Liver (tissue), 9 donors: ENCODE results near the gene RPP25L. TPM values are rescaled to one million over a fixed set of nuclear protein-coding genes. Genes with fewer than 3 reads are reported as not detected.

Source experiments
- DNase-seq: peaks from one replicate; pipeline ENCODE4 v3.0.0-alpha.2; 2017; ENCODE audit warnings: low spot score
- H3K27ac ChIP-seq, 2 donors: one replicate each; pipeline ENCODE4 v1.7.0; 2013; ENCODE audit warnings: inconsistent platforms in 2 of 2, low read length in 2 of 2, control low read depth in 1 of 2, low read depth in 1 of 2, mild to moderate bottlenecking in 1 of 2
- H3K27me3 ChIP-seq, 4 donors: one replicate each; pipeline versions ENCODE4 v1.6.1 to v1.7.0; 2013; ENCODE audit warnings: low read length in 3 of 4, inconsistent platforms in 1 of 4, mild to moderate bottlenecking in 1 of 4, moderate library complexity in 1 of 4; ENCODE audit not compliant: control insufficient read depth in 4 of 4, insufficient read depth in 4 of 4
- H3K36me3 ChIP-seq, 4 donors: one replicate each; pipeline versions ENCODE4 v1.6.1 to v1.7.0; 2013; ENCODE audit warnings: low read length in 3 of 4, mild to moderate bottlenecking in 3 of 4, low read depth in 1 of 4, moderate library complexity in 1 of 4; ENCODE audit not compliant: control insufficient read depth in 4 of 4, insufficient read depth in 3 of 4
- H3K4me1 ChIP-seq, 4 donors: one replicate each; pipeline versions ENCODE4 v1.6.1 to v1.7.0; 2013; ENCODE audit warnings: low read length in 3 of 4, mild to moderate bottlenecking in 3 of 4, moderate library complexity in 1 of 4; ENCODE audit not compliant: control insufficient read depth in 4 of 4, insufficient read depth in 4 of 4
- H3K4me3 ChIP-seq, 3 donors: one replicate each; pipeline versions ENCODE4 v1.6.1 to v1.7.0; 2013; ENCODE audit warnings: low read length in 3 of 3, control low read depth in 1 of 3, low read depth in 1 of 3, mild to moderate bottlenecking in 1 of 3
- H3K9ac ChIP-seq, 2 donors: one replicate each; pipeline ENCODE4 v1.7.0; 2013; ENCODE audit warnings: low read length in 2 of 2, mild to moderate bottlenecking in 2 of 2, moderate library complexity in 2 of 2, control low read depth in 1 of 2, low read depth in 1 of 2
- H3K9me3 ChIP-seq, 4 donors: one replicate each; pipeline versions ENCODE4 v1.6.1 to v1.7.0; 2013; ENCODE audit warnings: low read length in 3 of 4; ENCODE audit not compliant: control insufficient read depth in 4 of 4
- EGR1 ChIP-seq, 2 donors: IDR thresholded peaks; 2 replicates each; pipeline ENCODE4 v1.6.1; 2016 to 2018; ENCODE audit warnings: antibody characterized with exemption in 2 of 2, low read depth in 2 of 2
- FOXA1 ChIP-seq: IDR thresholded peaks from 2 replicates; pipeline ENCODE4 v1.6.1; 2016; ENCODE audit warnings: antibody characterized with exemption
- FOXA2 ChIP-seq: IDR thresholded peaks from 2 replicates; pipeline ENCODE4 v1.6.1; 2016; ENCODE audit warnings: antibody characterized with exemption
- GABPA ChIP-seq, 2 donors: IDR thresholded peaks in 1 of 2; conservative IDR thresholded peaks in 1 of 2; 2 replicates each; pipeline ENCODE4 v1.6.1; 2016; ENCODE audit warnings: antibody characterized with exemption in 2 of 2, mild to moderate bottlenecking in 1 of 2, moderate library complexity in 1 of 2
- HNF4A ChIP-seq, 2 donors: conservative IDR thresholded peaks; 2 replicates each; pipeline ENCODE4 v1.6.1; 2016; ENCODE audit warnings: antibody characterized with exemption in 2 of 2, mild to moderate bottlenecking in 2 of 2
- HNF4G ChIP-seq: IDR thresholded peaks from 2 replicates; pipeline ENCODE4 v1.6.1; 2016; ENCODE audit warnings: antibody characterized with exemption
- JUND ChIP-seq, 2 donors: IDR thresholded peaks; 2 replicates each; pipeline ENCODE4 v1.6.1; 2016; ENCODE audit warnings: antibody characterized with exemption in 2 of 2
- NR2F2 ChIP-seq: IDR thresholded peaks from 2 replicates; pipeline ENCODE4 v1.6.1; 2016; ENCODE audit warnings: antibody characterized with exemption
- RAD21 ChIP-seq, 2 donors: IDR thresholded peaks; 2 replicates each; pipeline ENCODE4 v1.6.1; 2016; ENCODE audit warnings: antibody characterized with exemption in 2 of 2, mild to moderate bottlenecking in 2 of 2
- RXRA ChIP-seq, 2 donors: IDR thresholded peaks; 2 replicates each; pipeline ENCODE4 v1.6.1; 2017 to 2018; ENCODE audit warnings: antibody characterized with exemption in 2 of 2, mild to moderate bottlenecking in 1 of 2
- SP1 ChIP-seq: IDR thresholded peaks from 2 replicates; pipeline ENCODE4 v1.6.1; 2018; ENCODE audit warnings: antibody characterized with exemption, mild to moderate bottlenecking
- TAF1 ChIP-seq: conservative IDR thresholded peaks from 2 replicates; pipeline ENCODE4 v1.6.1; 2016; ENCODE audit warnings: antibody characterized with exemption, mild to moderate bottlenecking
- YY1 ChIP-seq: IDR thresholded peaks from 2 replicates; pipeline ENCODE4 v1.6.1; 2016; ENCODE audit warnings: antibody characterized with exemption, mild to moderate bottlenecking
- WGBS: extraction: QIAGEN DNeasy Blood & Tissue Kit; methylation state at CpG from one replicate; pipeline ENCODE4 v1.1.7; 2013; 5-methylcytosine and 5-hydroxymethylcytosine counted together
- polyA plus RNA-seq, 2 donors: library from polyadenylated mRNA; stranded (reverse) in 1 of 2; unstranded in 1 of 2; fragments of 200-250 nt in 1 of 2; fragments of >200 nt in 1 of 2; fragmentation: Nextera tagmentation in 1 of 2; extraction: Ambion mirVana in 1 of 2; gene quantifications; one replicate each; pipeline versions ENCODE4 v1.2.1 to v1.2.3, GENCODE V29; 2013 to 2015
- total RNA-seq, 2 donors: library from RNA; depleted of rRNA; stranded (reverse); fragments of >200 nt; gene quantifications; one replicate each; pipeline ENCODE4 v1.2.3, GENCODE V29; 2014
- TF ChIP-seq, protein P1 (sequence below): IDR thresholded peaks from 2 replicates; pipeline ENCODE4 v1.6.1; 2016; ENCODE audit warnings: antibody characterized with exemption
- TF ChIP-seq, protein P2 (sequence below): IDR thresholded peaks from 2 replicates; pipeline ENCODE4 v1.6.1; 2016; ENCODE audit warnings: antibody characterized with exemption
- TF ChIP-seq, protein P3 (sequence below): fragments of 150-350 bp; IDR thresholded peaks from 2 replicates; pipeline ENCODE4 v1.5.1; 2017; ENCODE audit warnings: improper control_type of control experiment, low read depth, low read length; ENCODE audit not compliant: missing input control
- TF ChIP-seq, protein P4 (sequence below): IDR thresholded peaks from 2 replicates; pipeline ENCODE4 v1.6.1; 2016; ENCODE audit warnings: antibody characterized with exemption
- TF ChIP-seq, protein P5 (sequence below): IDR thresholded peaks from 2 replicates; pipeline ENCODE4 v1.6.1; 2016; ENCODE audit warnings: antibody characterized with exemption, mild to moderate bottlenecking
- donor health status: healthy.
- donor health status: healthy.
- donor health status: healthy.
- donor health status: healthy.
- donor health status: healthy.

RPP25L gene
- total and polyA plus RNA-seq, 4 donors: 18.6 to 33.4 (median 24.2) TPM

DNA sequence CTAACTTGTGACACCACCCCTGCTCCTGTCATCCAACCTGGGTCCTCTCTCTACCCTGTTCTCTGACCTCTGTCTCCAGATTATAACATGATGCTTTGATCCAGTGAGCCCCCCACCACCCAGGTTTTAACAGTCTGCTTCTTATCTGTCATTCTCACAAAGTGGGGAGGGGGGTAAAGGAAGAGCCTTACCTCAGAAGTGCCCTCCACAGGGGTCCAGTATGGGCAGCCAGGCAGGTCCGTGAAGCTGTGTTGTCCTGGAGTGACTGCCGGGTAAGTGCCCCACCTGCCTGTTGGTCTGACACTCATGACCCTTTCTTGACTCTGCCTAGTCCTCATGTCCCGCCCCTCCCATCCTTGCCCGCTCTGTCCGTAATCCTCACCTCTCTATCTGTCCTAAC, 43.5 kb upstream of the RPP25L start:
- H3K4me1 ChIP-seq: peaks cover 8 to 37% (median 31%) of the 10 kb centered on the region in 4 donors
- no peak overlapping the region for H3K9ac ChIP-seq
- TF ChIP-seq YY1 (no peak), RXRA (IDR thresholded peaks at IDR 0.05) (no peak), NR2F2 (no peak), FOXA1 (no peak), HNF4A (conservative IDR thresholded peaks at IDR 0.05) (no peak), EGR1 (IDR thresholded peaks at IDR 0.05; ENCODE audit: low read depth in 2 of 2) (no peak), GABPA (IDR thresholded peaks at IDR 0.05 in 1 of 2, conservative IDR thresholded peaks at IDR 0.05 in 1 of 2) (no peak), HNF4G (no peak), RAD21 (IDR thresholded peaks at IDR 0.05) (no peak), JUND (IDR thresholded peaks at IDR 0.05) (no peak), SP1 (no peak), TAF1 (no peak), FOXA2 (no peak)
- TF ChIP-seq, protein P1, sequence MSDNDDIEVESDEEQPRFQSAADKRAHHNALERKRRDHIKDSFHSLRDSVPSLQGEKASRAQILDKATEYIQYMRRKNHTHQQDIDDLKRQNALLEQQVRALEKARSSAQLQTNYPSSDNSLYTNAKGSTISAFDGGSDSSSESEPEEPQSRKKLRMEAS: no peak
- TF ChIP-seq, protein P2, sequence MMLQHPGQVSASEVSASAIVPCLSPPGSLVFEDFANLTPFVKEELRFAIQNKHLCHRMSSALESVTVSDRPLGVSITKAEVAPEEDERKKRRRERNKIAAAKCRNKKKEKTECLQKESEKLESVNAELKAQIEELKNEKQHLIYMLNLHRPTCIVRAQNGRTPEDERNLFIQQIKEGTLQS: no peak
- TF ChIP-seq, protein P3, sequence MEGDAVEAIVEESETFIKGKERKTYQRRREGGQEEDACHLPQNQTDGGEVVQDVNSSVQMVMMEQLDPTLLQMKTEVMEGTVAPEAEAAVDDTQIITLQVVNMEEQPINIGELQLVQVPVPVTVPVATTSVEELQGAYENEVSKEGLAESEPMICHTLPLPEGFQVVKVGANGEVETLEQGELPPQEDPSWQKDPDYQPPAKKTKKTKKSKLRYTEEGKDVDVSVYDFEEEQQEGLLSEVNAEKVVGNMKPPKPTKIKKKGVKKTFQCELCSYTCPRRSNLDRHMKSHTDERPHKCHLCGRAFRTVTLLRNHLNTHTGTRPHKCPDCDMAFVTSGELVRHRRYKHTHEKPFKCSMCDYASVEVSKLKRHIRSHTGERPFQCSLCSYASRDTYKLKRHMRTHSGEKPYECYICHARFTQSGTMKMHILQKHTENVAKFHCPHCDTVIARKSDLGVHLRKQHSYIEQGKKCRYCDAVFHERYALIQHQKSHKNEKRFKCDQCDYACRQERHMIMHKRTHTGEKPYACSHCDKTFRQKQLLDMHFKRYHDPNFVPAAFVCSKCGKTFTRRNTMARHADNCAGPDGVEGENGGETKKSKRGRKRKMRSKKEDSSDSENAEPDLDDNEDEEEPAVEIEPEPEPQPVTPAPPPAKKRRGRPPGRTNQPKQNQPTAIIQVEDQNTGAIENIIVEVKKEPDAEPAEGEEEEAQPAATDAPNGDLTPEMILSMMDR: no peak
- TF ChIP-seq, protein P4, sequence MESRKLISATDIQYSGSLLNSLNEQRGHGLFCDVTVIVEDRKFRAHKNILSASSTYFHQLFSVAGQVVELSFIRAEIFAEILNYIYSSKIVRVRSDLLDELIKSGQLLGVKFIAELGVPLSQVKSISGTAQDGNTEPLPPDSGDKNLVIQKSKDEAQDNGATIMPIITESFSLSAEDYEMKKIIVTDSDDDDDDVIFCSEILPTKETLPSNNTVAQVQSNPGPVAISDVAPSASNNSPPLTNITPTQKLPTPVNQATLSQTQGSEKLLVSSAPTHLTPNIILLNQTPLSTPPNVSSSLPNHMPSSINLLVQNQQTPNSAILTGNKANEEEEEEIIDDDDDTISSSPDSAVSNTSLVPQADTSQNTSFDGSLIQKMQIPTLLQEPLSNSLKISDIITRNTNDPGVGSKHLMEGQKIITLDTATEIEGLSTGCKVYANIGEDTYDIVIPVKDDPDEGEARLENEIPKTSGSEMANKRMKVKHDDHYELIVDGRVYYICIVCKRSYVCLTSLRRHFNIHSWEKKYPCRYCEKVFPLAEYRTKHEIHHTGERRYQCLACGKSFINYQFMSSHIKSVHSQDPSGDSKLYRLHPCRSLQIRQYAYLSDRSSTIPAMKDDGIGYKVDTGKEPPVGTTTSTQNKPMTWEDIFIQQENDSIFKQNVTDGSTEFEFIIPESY: no peak
- TF ChIP-seq, protein P5, sequence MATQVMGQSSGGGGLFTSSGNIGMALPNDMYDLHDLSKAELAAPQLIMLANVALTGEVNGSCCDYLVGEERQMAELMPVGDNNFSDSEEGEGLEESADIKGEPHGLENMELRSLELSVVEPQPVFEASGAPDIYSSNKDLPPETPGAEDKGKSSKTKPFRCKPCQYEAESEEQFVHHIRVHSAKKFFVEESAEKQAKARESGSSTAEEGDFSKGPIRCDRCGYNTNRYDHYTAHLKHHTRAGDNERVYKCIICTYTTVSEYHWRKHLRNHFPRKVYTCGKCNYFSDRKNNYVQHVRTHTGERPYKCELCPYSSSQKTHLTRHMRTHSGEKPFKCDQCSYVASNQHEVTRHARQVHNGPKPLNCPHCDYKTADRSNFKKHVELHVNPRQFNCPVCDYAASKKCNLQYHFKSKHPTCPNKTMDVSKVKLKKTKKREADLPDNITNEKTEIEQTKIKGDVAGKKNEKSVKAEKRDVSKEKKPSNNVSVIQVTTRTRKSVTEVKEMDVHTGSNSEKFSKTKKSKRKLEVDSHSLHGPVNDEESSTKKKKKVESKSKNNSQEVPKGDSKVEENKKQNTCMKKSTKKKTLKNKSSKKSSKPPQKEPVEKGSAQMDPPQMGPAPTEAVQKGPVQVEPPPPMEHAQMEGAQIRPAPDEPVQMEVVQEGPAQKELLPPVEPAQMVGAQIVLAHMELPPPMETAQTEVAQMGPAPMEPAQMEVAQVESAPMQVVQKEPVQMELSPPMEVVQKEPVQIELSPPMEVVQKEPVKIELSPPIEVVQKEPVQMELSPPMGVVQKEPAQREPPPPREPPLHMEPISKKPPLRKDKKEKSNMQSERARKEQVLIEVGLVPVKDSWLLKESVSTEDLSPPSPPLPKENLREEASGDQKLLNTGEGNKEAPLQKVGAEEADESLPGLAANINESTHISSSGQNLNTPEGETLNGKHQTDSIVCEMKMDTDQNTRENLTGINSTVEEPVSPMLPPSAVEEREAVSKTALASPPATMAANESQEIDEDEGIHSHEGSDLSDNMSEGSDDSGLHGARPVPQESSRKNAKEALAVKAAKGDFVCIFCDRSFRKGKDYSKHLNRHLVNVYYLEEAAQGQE: no peak
- no peak for DNase-seq
- peaks cover 0 to 10% (median 0%) of the 10 kb centered on the region in 4 donors for H3K36me3 ChIP-seq
- no peaks in the 10 kb centered on the region for H3K27me3 ChIP-seq
- no peak overlapping the region for H3K4me3 ChIP-seq
- WGBS: 88% methylated on average over 5 of the region's 5 CpGs
- no peaks in the 10 kb centered on the region for H3K9me3 ChIP-seq
- H3K27ac ChIP-seq: no peak overlapping the region
